ENCODE data around the gene ADD2.

GRCh38 chr2:70730730-70731129 lies 37.3 kb downstream of the ADD2 start:
- TF ChIP-seq BHLHE40 (IDR thresholded peaks at IDR 0.05; ENCODE audit: borderline replicate concordance), result no peak
- no peak for TF ChIP-seq ELF4 (IDR thresholded peaks at IDR 0.05)
- no peak for TF ChIP-seq PKNOX1 (IDR thresholded peaks at IDR 0.05)
- no peak for TF ChIP-seq FOXA1 (IDR thresholded peaks at IDR 0.05)
